GM10248 (cell line): ENCODE measurements around the gene ZMYND15.
"Not testable (repeated sequence)": the region's sequence is repeated elsewhere in the genome, so short reads cannot be mapped to it uniquely, and the experiment has no call there.

Experiments used
- CTCF ChIA-PET: fragments of 300-600 bp; sonication (Branson Sonifier 250); formaldehyde crosslinking; extraction: SDS; loops from one replicate; lab custom pipeline; 2021; ENCODE audit warnings: antibody characterized with exemption; lab: Yijun Ruan, JAX
- POLR2A ChIA-PET: fragments of 350-650 bp; sonication (Branson Sonifier 250); formaldehyde crosslinking; extraction: SDS; loops from one replicate; lab custom pipeline; 2020; ENCODE audit warnings: antibody characterized with exemption; lab: Yijun Ruan, JAX
- DNase-seq: peaks from one replicate; pipeline ENCODE4 v3.0.0; 2012; ENCODE audit errors: extremely low spot score
- CTCF ChIP-seq: IDR thresholded peaks from 2 replicates; pipeline ENCODE4 v1.5.1; 2012; ENCODE audit warnings: mild to moderate bottlenecking, low read depth; ENCODE audit errors: extremely low read depth, missing control alignments, control extremely low read depth

The ZMYND15 gene

GRCh38 chr17:4739122-4740024, at the start of gene ZMYND15, which contains the start of gene CXCL16:
TSS of gene ZMYND15 (plus strand) at chr17:4739833. CDS start at chr17:4740549, 716 bp downstream.
TSS of gene CXCL16 (minus strand) at chr17:4739928. CDS start at chr17:4739339, 589 bp downstream.
- POLR2A ChIA-PET: no interaction called here
- TF ChIP-seq CTCF: no peak
- CTCF ChIA-PET: interaction anchor here (1.2 kb wide), 1 partner anchor 51 kb away, joined by 4 read pairs; no protein-coding TSS in a partner anchor
- DNase-seq: peak; percentile 87

- DNase-seq, POLR2A ChIA-PET: not testable (repeated sequence)
- CTCF ChIA-PET: interaction anchor here (1.0 to 1.6 kb wide), 3 partner anchors 10 to 28 kb away, joined by 3 read pairs; no protein-coding TSS in a partner anchor
These were observed 49.8 kb upstream of the ZMYND15 start for GRCh38 chr17:4689872-4690271.

- ChIA-PET POLR2A (no interaction called here), CTCF (interaction anchor here (1.0 to 1.6 kb wide), 6 partner anchors 9 to 65 kb away, joined by 3 to 5 read pairs (median 4); no protein-coding TSS in a partner anchor)
- no peak for TF ChIP-seq CTCF
- DNase-seq: no peak
These were observed 48.9 kb upstream of the ZMYND15 start for GRCh38 chr17:4690745-4691144.

- no peak for TF ChIP-seq CTCF
- POLR2A ChIA-PET: no interaction called here
- CTCF ChIA-PET: interaction anchor here (1.2 to 1.5 kb wide), 3 partner anchors 10 to 66 kb away, joined by 4 to 5 read pairs (median 5); no protein-coding TSS in a partner anchor
- DNase-seq: no peak
These were observed 47.9 kb upstream of the ZMYND15 start for GRCh38 chr17:4691686-4692085.

GRCh38 chr17:4693416-4693815, 46.2 kb upstream of the ZMYND15 start:
- DNase-seq: no peak
- ChIA-PET POLR2A (no interaction called here), CTCF (no interaction called here)
- TF ChIP-seq CTCF: no peak

- no peak for TF ChIP-seq CTCF
- peak; percentile 66 for DNase-seq
- POLR2A ChIA-PET: no interaction called here
These were observed 43.2 kb upstream of the ZMYND15 start for GRCh38 chr17:4696437-4696805.

More at GRCh38 chr17:4696437-4696805, 43.2 kb upstream of the ZMYND15 start:
- CTCF ChIA-PET: interaction anchor here (1.1 kb wide), 1 partner anchor 39 kb away, joined by 3 read pairs; no protein-coding TSS in a partner anchor
